ENCODE data around the gene ATP1B3. TPM values are rescaled to one million over a fixed set of nuclear protein-coding genes. Genes with fewer than 3 reads are reported as not detected.

The ATP1B3 gene
- total and polyA plus RNA-seq, 10 of the 15 experiments (the other 5 are each of a cell fraction or from before 2014, with no cell fraction given), result 41.4 to 200 (median 94.0) TPM

DNA sequence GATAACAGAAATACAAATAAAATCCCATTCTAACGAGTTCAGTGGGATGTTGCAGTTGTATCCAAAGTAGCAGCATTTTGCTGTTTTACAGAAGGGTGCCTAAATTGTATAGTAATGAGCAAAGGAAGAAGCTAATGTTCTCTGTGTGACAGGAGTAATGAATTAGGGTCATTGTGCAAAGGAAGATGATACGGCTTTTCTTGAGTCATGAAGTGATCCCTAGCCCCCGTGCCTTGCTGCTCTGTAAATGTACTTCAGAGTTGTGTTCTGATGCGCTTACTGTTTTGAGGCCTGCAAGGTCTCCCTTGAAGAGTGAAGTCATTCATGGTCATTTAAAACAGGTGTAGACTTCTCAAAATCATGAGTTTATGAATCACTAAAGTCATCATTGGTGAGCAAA lies 37.9 kb downstream of the ATP1B3 start:
- no TSS peak for BruUV-seq (replicated peaks)
- RAD21 ChIA-PET (ENCODE audit: unreplicated experiment), result interaction anchor here (1.5 kb wide), 1 partner anchor 179 kb away, joined by 3 read pairs; no protein-coding TSS in a partner anchor
- FAIRE-seq (no peak), DNase-seq (ENCODE audit: low read depth, low spot score) (no peak), ATAC-seq (no peak)
- CTCF ChIA-PET, result interaction anchor here (0.6 to 2.7 kb wide), 15 partner anchors 9 to 1069 kb away, joined by 3 to 15 read pairs (median 5); partner anchors contain the start of genes ATP1B3 and RNF7
- no peak overlapping the region for H3K4me2 ChIP-seq (ENCODE audit: control insufficient read depth, insufficient read depth)
- SMC1A ChIA-PET (ENCODE audit: uncharacterized antibody, unreplicated experiment), result interaction anchor here (1.1 to 1.7 kb wide), 4 partner anchors 46 to 337 kb away, joined by 3 to 7 read pairs (median 4); no protein-coding TSS in a partner anchor
- no peaks in the 10 kb centered on the region; the same call in 2 of the 3 replicates for H3K9me3 ChIP-seq (replicated peaks; ENCODE audit: control insufficient read depth, insufficient read depth, low read length)
- TF ChIP-seq PML (IDR thresholded peaks at IDR 0.05; ENCODE audit: low read length), result no peak
- intact Hi-C loops (cut with micrococcal nuclease; ENCODE audit: unreplicated experiment) (loop anchor here (10.0 kb wide), 1 partner anchor 340 kb away; no protein-coding TSS in a partner anchor), in situ Hi-C loops (cut with MboI) (no loop called here)
- no peak overlapping the region for H3K27ac ChIP-seq (ENCODE audit: control insufficient read depth, insufficient read depth)
- no peaks in the 10 kb centered on the region for H3K4me1 ChIP-seq (ENCODE audit: control insufficient read depth, insufficient read depth, low read length)
- no peak overlapping the region for H3K9ac ChIP-seq (ENCODE audit: control insufficient read depth, insufficient read depth, low read length)
- H4K20me1 ChIP-seq (ENCODE audit: control insufficient read depth, insufficient read depth), result no peaks in the 10 kb centered on the region
- H3K79me2 ChIP-seq (ENCODE audit: control insufficient read depth, insufficient read depth, low read length), result no peaks in the 10 kb centered on the region
- no peak overlapping the region for H2AFZ ChIP-seq (ENCODE audit: control insufficient read depth, low read depth, low read length)
- WGBS (ENCODE audit: insufficient coverage, insufficient replicate concordance, low lambda C conversion rate, missing lambda C conversion rate), result 97% methylated on average over 4 of the region's 4 CpGs
- H3K4me3 ChIP-seq, result no peak overlapping the region
- no peaks in the 10 kb centered on the region for H3K27me3 ChIP-seq (replicated peaks in 1 of 2; ENCODE audit: control insufficient read depth in 2 of 2, insufficient read depth in 2 of 2, low read length in 1 of 2)
- H3K36me3 ChIP-seq (ENCODE audit: control insufficient read depth in 2 of 2, insufficient read depth in 2 of 2, low read length in 1 of 2), result peaks cover 2 to 16% of the 10 kb centered on the region in 2 experiments
- POLR2A ChIA-PET, result interaction anchor here (0.6 kb wide), 1 partner anchor 153 kb away, joined by 4 read pairs; no protein-coding TSS in a partner anchor

DNA sequence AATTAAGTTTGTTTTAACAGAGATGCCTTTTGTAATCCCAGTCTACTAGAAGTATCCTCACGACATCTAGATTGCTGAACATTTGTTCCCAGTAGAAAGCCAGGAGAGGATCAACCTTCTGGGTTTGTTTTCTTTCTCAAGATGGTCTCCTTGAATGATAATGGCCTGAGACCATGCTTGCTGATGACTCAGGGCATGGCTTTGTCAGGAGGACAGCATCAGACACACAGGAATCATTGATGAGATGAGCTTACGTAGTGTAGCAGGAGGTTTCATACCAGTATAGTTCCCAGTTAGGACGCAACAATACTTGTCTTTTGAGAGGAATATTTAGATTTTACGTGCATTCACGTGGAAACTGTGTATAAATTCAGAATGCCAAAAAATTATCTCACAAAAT lies 38.6 kb downstream of the ATP1B3 start:
- H3K27ac ChIP-seq (ENCODE audit: control insufficient read depth, insufficient read depth), result no peak overlapping the region
- H3K36me3 ChIP-seq (ENCODE audit: control insufficient read depth in 2 of 2, insufficient read depth in 2 of 2, low read length in 1 of 2), result peaks cover 2 to 16% of the 10 kb centered on the region in 2 experiments
- DNase-seq (ENCODE audit: low read depth, low spot score) (no peak), ATAC-seq (no peak), FAIRE-seq (peak; percentile 18)
- CTCF ChIA-PET, result interaction anchor here (0.6 to 2.7 kb wide), 5 partner anchors 17 to 454 kb away, joined by 3 to 15 read pairs (median 4); partner anchors contain the start of gene RNF7
- H4K20me1 ChIP-seq (ENCODE audit: control insufficient read depth, insufficient read depth), result no peaks in the 10 kb centered on the region
- intact Hi-C loops (cut with micrococcal nuclease; ENCODE audit: unreplicated experiment), result loop anchor here (10.0 kb wide), 1 partner anchor 340 kb away; no protein-coding TSS in a partner anchor
- H3K79me2 ChIP-seq (ENCODE audit: control insufficient read depth, insufficient read depth, low read length), result no peaks in the 10 kb centered on the region
- RAD21 ChIA-PET (ENCODE audit: unreplicated experiment), result no interaction called here
- no peak overlapping the region for H2AFZ ChIP-seq (ENCODE audit: control insufficient read depth, low read depth, low read length)
- POLR2A ChIA-PET, result interaction anchor here (0.6 kb wide), 1 partner anchor 153 kb away, joined by 4 read pairs; no protein-coding TSS in a partner anchor
- H3K4me3 ChIP-seq, result no peak overlapping the region
- no peak overlapping the region for H3K4me2 ChIP-seq (ENCODE audit: control insufficient read depth, insufficient read depth)
- no peaks in the 10 kb centered on the region; the same call in 2 of the 3 replicates for H3K9me3 ChIP-seq (replicated peaks; ENCODE audit: control insufficient read depth, insufficient read depth, low read length)
- WGBS (ENCODE audit: insufficient coverage, insufficient replicate concordance, low lambda C conversion rate, missing lambda C conversion rate), result 94% methylated on average over 5 of the region's 5 CpGs
- SMC1A ChIA-PET (ENCODE audit: uncharacterized antibody, unreplicated experiment), result interaction anchor here (1.5 kb wide), 1 partner anchor 175 kb away, joined by 4 read pairs; no protein-coding TSS in a partner anchor
- no peak overlapping the region for H3K9ac ChIP-seq (ENCODE audit: control insufficient read depth, insufficient read depth, low read length)
- H3K4me1 ChIP-seq (ENCODE audit: control insufficient read depth, insufficient read depth, low read length), result no peaks in the 10 kb centered on the region
- no peaks in the 10 kb centered on the region for H3K27me3 ChIP-seq (replicated peaks in 1 of 2; ENCODE audit: control insufficient read depth in 2 of 2, insufficient read depth in 2 of 2, low read length in 1 of 2)
- in situ Hi-C loops (cut with MboI), result no loop called here
- BruUV-seq (replicated peaks), result no TSS peak
- TF ChIP-seq, protein P1, sequence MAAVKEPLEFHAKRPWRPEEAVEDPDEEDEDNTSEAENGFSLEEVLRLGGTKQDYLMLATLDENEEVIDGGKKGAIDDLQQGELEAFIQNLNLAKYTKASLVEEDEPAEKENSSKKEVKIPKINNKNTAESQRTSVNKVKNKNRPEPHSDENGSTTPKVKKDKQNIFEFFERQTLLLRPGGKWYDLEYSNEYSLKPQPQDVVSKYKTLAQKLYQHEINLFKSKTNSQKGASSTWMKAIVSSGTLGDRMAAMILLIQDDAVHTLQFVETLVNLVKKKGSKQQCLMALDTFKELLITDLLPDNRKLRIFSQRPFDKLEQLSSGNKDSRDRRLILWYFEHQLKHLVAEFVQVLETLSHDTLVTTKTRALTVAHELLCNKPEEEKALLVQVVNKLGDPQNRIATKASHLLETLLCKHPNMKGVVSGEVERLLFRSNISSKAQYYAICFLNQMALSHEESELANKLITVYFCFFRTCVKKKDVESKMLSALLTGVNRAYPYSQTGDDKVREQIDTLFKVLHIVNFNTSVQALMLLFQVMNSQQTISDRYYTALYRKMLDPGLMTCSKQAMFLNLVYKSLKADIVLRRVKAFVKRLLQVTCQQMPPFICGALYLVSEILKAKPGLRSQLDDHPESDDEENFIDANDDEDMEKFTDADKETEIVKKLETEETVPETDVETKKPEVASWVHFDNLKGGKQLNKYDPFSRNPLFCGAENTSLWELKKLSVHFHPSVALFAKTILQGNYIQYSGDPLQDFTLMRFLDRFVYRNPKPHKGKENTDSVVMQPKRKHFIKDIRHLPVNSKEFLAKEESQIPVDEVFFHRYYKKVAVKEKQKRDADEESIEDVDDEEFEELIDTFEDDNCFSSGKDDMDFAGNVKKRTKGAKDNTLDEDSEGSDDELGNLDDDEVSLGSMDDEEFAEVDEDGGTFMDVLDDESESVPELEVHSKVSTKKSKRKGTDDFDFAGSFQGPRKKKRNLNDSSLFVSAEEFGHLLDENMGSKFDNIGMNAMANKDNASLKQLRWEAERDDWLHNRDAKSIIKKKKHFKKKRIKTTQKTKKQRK (IDR thresholded peaks at IDR 0.05; ENCODE audit: low read depth, low read length), result no peak
- TF ChIP-seq ZNF24 (IDR thresholded peaks at IDR 0.05) (no peak), PAX5 (IDR thresholded peaks at IDR 0.05; ENCODE audit: borderline replicate concordance, low read depth, low read length) (no peak), CBX3 (IDR thresholded peaks at IDR 0.05; ENCODE audit: borderline replicate concordance, low read depth) (no peak)
- TF ChIP-seq, protein P2, sequence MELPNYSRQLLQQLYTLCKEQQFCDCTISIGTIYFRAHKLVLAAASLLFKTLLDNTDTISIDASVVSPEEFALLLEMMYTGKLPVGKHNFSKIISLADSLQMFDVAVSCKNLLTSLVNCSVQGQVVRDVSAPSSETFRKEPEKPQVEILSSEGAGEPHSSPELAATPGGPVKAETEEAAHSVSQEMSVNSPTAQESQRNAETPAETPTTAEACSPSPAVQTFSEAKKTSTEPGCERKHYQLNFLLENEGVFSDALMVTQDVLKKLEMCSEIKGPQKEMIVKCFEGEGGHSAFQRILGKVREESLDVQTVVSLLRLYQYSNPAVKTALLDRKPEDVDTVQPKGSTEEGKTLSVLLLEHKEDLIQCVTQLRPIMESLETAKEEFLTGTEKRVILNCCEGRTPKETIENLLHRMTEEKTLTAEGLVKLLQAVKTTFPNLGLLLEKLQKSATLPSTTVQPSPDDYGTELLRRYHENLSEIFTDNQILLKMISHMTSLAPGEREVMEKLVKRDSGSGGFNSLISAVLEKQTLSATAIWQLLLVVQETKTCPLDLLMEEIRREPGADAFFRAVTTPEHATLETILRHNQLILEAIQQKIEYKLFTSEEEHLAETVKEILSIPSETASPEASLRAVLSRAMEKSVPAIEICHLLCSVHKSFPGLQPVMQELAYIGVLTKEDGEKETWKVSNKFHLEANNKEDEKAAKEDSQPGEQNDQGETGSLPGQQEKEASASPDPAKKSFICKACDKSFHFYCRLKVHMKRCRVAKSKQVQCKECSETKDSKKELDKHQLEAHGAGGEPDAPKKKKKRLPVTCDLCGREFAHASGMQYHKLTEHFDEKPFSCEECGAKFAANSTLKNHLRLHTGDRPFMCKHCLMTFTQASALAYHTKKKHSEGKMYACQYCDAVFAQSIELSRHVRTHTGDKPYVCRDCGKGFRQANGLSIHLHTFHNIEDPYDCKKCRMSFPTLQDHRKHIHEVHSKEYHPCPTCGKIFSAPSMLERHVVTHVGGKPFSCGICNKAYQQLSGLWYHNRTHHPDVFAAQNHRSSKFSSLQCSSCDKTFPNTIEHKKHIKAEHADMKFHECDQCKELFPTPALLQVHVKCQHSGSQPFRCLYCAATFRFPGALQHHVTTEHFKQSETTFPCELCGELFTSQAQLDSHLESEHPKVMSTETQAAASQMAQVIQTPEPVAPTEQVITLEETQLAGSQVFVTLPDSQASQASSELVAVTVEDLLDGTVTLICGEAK (IDR thresholded peaks at IDR 0.05; ENCODE audit: borderline replicate concordance), result no peak
- TF ChIP-seq, protein P3, sequence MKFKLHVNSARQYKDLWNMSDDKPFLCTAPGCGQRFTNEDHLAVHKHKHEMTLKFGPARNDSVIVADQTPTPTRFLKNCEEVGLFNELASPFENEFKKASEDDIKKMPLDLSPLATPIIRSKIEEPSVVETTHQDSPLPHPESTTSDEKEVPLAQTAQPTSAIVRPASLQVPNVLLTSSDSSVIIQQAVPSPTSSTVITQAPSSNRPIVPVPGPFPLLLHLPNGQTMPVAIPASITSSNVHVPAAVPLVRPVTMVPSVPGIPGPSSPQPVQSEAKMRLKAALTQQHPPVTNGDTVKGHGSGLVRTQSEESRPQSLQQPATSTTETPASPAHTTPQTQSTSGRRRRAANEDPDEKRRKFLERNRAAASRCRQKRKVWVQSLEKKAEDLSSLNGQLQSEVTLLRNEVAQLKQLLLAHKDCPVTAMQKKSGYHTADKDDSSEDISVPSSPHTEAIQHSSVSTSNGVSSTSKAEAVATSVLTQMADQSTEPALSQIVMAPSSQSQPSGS (IDR thresholded peaks at IDR 0.05; ENCODE audit: low read length), result no peak

Measured in GM12878 (cell line).